ENCODE measurements around the gene AUTS2. TPM values are rescaled to one million over a fixed set of nuclear protein-coding genes. Genes with fewer than 3 reads are reported as not detected.

The AUTS2 gene
- total RNA-seq, 6 experiments from 2014 or later: 10.4 to 32.0 (median 19.3) TPM

GRCh38 chr7:70665997-70666396, 1067.7 kb downstream of the AUTS2 start:
- ATAC-seq (no peak), DNase-seq (no peak)
- 80% methylated on average over 1 of the region's 2 CpGs for WGBS (ENCODE audit: insufficient coverage, low coverage, low lambda C conversion rate, missing lambda C conversion rate)
- Histone ChIP-seq H3K9me3 (no peaks in the 10 kb centered on the region), H3K4me3 (no peak overlapping the region), H3K27ac (no peak overlapping the region), H3K27me3 (no peaks in the 10 kb centered on the region), H3K4me1 (peaks cover 0 to 5% (median 0%) of the 10 kb centered on the region in 4 donors), H3K36me3 (no peaks in the 10 kb centered on the region)
- no peak for TF ChIP-seq CTCF (IDR thresholded peaks at IDR 0.05)
- TF ChIP-seq POLR2A (IDR thresholded peaks at IDR 0.05): no peak
- intact Hi-C loops (cut with DNase I): no loop called here

GRCh38 chr7:70667406-70667805, 1069.1 kb downstream of the AUTS2 start:
- Histone ChIP-seq H3K4me1 (peaks cover 0 to 5% (median 0%) of the 10 kb centered on the region in 4 donors), H3K4me3 (no peak overlapping the region), H3K27me3 (no peaks in the 10 kb centered on the region), H3K36me3 (no peaks in the 10 kb centered on the region), H3K27ac (no peak overlapping the region), H3K9me3 (no peaks in the 10 kb centered on the region)
- intact Hi-C loops (cut with DNase I): no loop called here
- 82% methylated on average over 2 of the region's 2 CpGs for WGBS (ENCODE audit: insufficient coverage, low coverage, low lambda C conversion rate, missing lambda C conversion rate)
- TF ChIP-seq POLR2A (IDR thresholded peaks at IDR 0.05): no peak
- no peak for TF ChIP-seq CTCF (IDR thresholded peaks at IDR 0.05)
- ATAC-seq: no peak
- no peak for DNase-seq

GRCh38 chr7:70668606-70669358, 1070.5 kb downstream of the AUTS2 start:
- ATAC-seq: peak; percentile 91 to 98 (median 94)
- Histone ChIP-seq H3K36me3 (no peaks in the 10 kb centered on the region), H3K4me1 (peaks cover 0 to 5% (median 0%) of the 10 kb centered on the region in 4 donors), H3K4me3 (no peak overlapping the region), H3K27me3 (no peaks in the 10 kb centered on the region), H3K27ac (peak overlapping the region in 1 of 3 donors; percentile 17), H3K9me3 (no peaks in the 10 kb centered on the region)
- intact Hi-C loops (cut with DNase I): no loop called here
- 45% methylated on average over 8 of the region's 16 CpGs for WGBS (ENCODE audit: insufficient coverage, low coverage, low lambda C conversion rate, missing lambda C conversion rate)
- TF ChIP-seq POLR2A (IDR thresholded peaks at IDR 0.05) (no peak), CTCF (IDR thresholded peaks at IDR 0.05) (no peak)
- peak in 2 of 3 donors; percentile 55 to 68 for DNase-seq

GRCh38 chr7:70669854-70670253, 1071.6 kb downstream of the AUTS2 start:
- intact Hi-C loops (cut with DNase I): loop anchor here in 1 of 2 donors (10.0 kb wide), 1 partner anchor 45 kb away; no protein-coding TSS in a partner anchor
- ATAC-seq (peak in 1 of 4 donors; percentile 31), DNase-seq (no peak)
- H3K27me3 ChIP-seq: no peaks in the 10 kb centered on the region
- H3K27ac ChIP-seq: no peak overlapping the region
- H3K9me3 ChIP-seq: no peaks in the 10 kb centered on the region
- H3K36me3 ChIP-seq: no peaks in the 10 kb centered on the region
- H3K4me1 ChIP-seq: peaks cover 0 to 5% (median 0%) of the 10 kb centered on the region in 4 donors
- TF ChIP-seq POLR2A (IDR thresholded peaks at IDR 0.05) (no peak), CTCF (IDR thresholded peaks at IDR 0.05) (no peak)
- 83% methylated on average over 8 of the region's 8 CpGs for WGBS (ENCODE audit: insufficient coverage, low coverage, low lambda C conversion rate, missing lambda C conversion rate)
- H3K4me3 ChIP-seq: no peak overlapping the region
